Transverse colon (tissue), 4 donors: ENCODE measurements around the gene LYSMD2. TPM values are rescaled to one million over a fixed set of nuclear protein-coding genes. Genes with fewer than 3 reads are reported as not detected.

Experiments
- DNase-seq: peaks from one replicate; pipeline ENCODE4 v3.0.0-alpha.2; 2019
- H3K27ac ChIP-seq, 4 donors: fragments of 200-600 bp; sonication (generic); 2 replicates each; pipeline ENCODE4 v1.5.1; 2016 to 2018; ENCODE audit warnings: inconsistent platforms in 4 of 4
- H3K27me3 ChIP-seq: fragments of 200-600 bp; sonication (generic); 2 replicates; pipeline ENCODE4 v1.5.1; 2017; ENCODE audit warnings: inconsistent platforms
- H3K36me3 ChIP-seq, 4 donors: fragments of 200-600 bp; sonication (generic); 2 replicates each; pipeline ENCODE4 v1.5.1; 2017 to 2019; ENCODE audit warnings: inconsistent platforms in 4 of 4
- H3K4me1 ChIP-seq, 4 donors: fragments of 200-600 bp; sonication (generic); 2 replicates each; pipeline ENCODE4 v1.5.1; 2017 to 2020; ENCODE audit warnings: inconsistent platforms in 4 of 4
- H3K4me3 ChIP-seq, 4 donors: fragments of 200-600 bp; sonication (generic); 1 replicate in 1 of 4; 2 replicates in 3 of 4; pipeline versions ENCODE4 v1.5.1 to v1.6.1; 2017 to 2019; ENCODE audit warnings: inconsistent platforms in 4 of 4
- H3K9me3 ChIP-seq, 2 donors: fragments of 200-600 bp; sonication (generic); 2 replicates each; pipeline ENCODE4 v1.5.1; 2017 to 2019; ENCODE audit warnings: inconsistent platforms in 2 of 2
- CTCF ChIP-seq, 5 experiments: fragments of 200-600 bp in 3 of 5; fragments of 450-650 bp in 2 of 5; sonication (generic) in 3 of 5; IDR thresholded peaks; 1 replicate in 2 of 5; 2 replicates in 3 of 5; pipeline ENCODE4 v1.5.1; 2016 to 2017; ENCODE audit warnings: antibody characterized with exemption in 5 of 5, inconsistent platforms in 3 of 5, mild to moderate bottlenecking in 2 of 5, moderate library complexity in 1 of 5
- EP300 ChIP-seq: sonication (generic); formaldehyde crosslinking; IDR thresholded peaks from one replicate; pipeline ENCODE4 v1.6.1; 2017; ENCODE audit warnings: antibody characterized with exemption, low read depth
- POLR2A ChIP-seq: fragments of 450-650 bp; IDR thresholded peaks from one replicate; pipeline ENCODE4 v1.6.1; 2016; ENCODE audit warnings: antibody characterized with exemption, mild to moderate bottlenecking, moderate library complexity
- POLR2AphosphoS5 ChIP-seq, 3 donors: sonication (generic); formaldehyde crosslinking; IDR thresholded peaks; one replicate each; pipeline ENCODE4 v1.6.1; 2016; ENCODE audit warnings: antibody characterized with exemption in 3 of 3
- WGBS, 2 donors: methylation state at CpG; one replicate each; pipeline ENCODE4 v1.1.5; 2018; ENCODE audit warnings: low coverage in 1 of 2; 5-methylcytosine and 5-hydroxymethylcytosine counted together
- in situ Hi-C, 4 donors: fragments of 200-750 bp; cut with MboI; loops; one replicate each; pipeline versions ENCODE4 v1.15.0 to v1.15.1; 2017; ENCODE audit warnings: low sequenced_read_pairs in 3 of 4, low pct_ligation_motif_present in 1 of 4, low pct_unique_long_range_greater_than_20kb in 1 of 4
- intact Hi-C: fragments of 100-400 bp; cut with DNase I; formaldehyde crosslinking; loops from one replicate; pipeline ENCODE4 v1.15.1; 2023; ENCODE audit warnings: low total_unique reads
- total RNA-seq, 4 donors: library from RNA; depleted of rRNA; stranded (reverse); fragments of >200 nt; gene quantifications; one replicate each; pipeline ENCODE4 v1.1.0, GENCODE V29; 2016

The LYSMD2 gene
- total RNA-seq, 4 donors from 2014 or later = 2.2 to 9.2 (median 4.4) TPM

- Histone ChIP-seq H3K4me1 (peaks cover 14 to 46% (median 31%) of the 10 kb centered on the region in 4 donors), H3K9me3 (no peaks in the 10 kb centered on the region), H3K4me3 (no peak overlapping the region), H3K27me3 (no peaks in the 10 kb centered on the region), H3K36me3 (no peaks in the 10 kb centered on the region), H3K27ac (peak overlapping the region; percentile 82 to 87 (median 84))
- intact Hi-C loops (no loop called here), in situ Hi-C loops (no loop called here)
- TF ChIP-seq EP300 (no peak), POLR2A (no peak), CTCF (IDR thresholded peaks at IDR 0.05) (no peak), POLR2AphosphoS5 (IDR thresholded peaks at IDR 0.05) (no peak)
- no peak for DNase-seq
- 70 to 71% methylated on average over 2 of the region's 2 CpGs for WGBS, 2 donors
Measured at GRCh38 chr15:51732646-51733045, 4.8 kb downstream of the LYSMD2 start.

DNA sequence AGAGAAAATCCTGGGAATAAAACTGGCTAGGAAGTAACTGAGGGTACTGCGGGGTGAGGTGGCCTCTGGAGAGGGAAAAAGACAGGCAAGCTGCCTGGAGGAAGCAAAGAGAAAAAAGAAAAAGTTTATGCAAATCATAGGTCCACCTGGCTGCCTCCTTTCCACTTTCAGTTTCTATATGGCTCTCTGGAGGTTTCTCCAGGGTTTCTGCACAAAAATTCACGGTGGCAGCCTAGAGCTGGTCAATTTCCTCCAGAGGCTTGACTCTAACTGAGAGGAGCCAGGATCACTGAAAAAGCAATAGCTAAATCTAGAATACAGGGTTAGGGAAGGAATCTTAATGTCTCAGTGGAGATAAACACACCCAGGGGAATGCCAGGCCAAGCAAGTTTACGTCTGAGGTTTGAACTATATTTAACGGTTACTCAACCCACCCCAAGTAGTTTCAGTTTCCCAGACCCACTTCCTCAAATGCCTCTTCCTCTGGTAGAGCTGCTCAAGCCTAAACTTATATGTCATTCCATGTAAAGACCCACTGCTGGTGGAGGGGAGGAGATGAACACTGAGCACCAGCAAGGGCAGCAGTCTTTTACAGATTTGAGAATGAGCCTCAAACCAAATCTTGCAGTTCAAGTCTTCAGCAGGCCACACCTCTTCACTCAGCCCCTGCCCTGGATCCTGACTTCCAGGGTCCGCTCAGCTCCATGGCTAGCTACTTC, 5.7 kb downstream of the LYSMD2 start:
- in situ Hi-C loops = no loop called here
- peak; percentile 28 for DNase-seq
- Histone ChIP-seq H3K9me3 (no peaks in the 10 kb centered on the region), H3K27ac (peak overlapping the region; percentile 82 to 87 (median 84)), H3K27me3 (no peaks in the 10 kb centered on the region), H3K36me3 (no peaks in the 10 kb centered on the region), H3K4me3 (peak overlapping the region in 3 of 4 donors; percentile 7 to 44 (median 24)), H3K4me1 (peaks cover 18 to 53% (median 34%) of the 10 kb centered on the region in 4 donors)
- intact Hi-C loops = no loop called here
- 15 to 36% methylated on average over 4 to 5 of the region's 5 CpGs for WGBS, 2 donors
- TF ChIP-seq POLR2A (no peak), EP300 (no peak), CTCF (IDR thresholded peaks at IDR 0.05) (no peak), POLR2AphosphoS5 (IDR thresholded peaks at IDR 0.05) (no peak)

GRCh38 chr15:51727141-51727897, 10.1 kb downstream of the LYSMD2 start:
- DNase-seq = no peak
- no peak overlapping the region for H3K4me3 ChIP-seq
- intact Hi-C loops (no loop called here), in situ Hi-C loops (no loop called here)
- no peaks in the 10 kb centered on the region for H3K9me3 ChIP-seq
- no peak for TF ChIP-seq POLR2A
- TF ChIP-seq EP300 = no peak
- TF ChIP-seq CTCF (IDR thresholded peaks at IDR 0.05) = no peak
- TF ChIP-seq POLR2AphosphoS5 (IDR thresholded peaks at IDR 0.05) = no peak
- 86 to 89% methylated on average over 4 of the region's 4 CpGs for WGBS, 2 donors
- peak overlapping the region; percentile 30 to 69 (median 57) for H3K27ac ChIP-seq
- H3K4me1 ChIP-seq = peaks cover 20 to 55% (median 30%) of the 10 kb centered on the region in 4 donors
- no peaks in the 10 kb centered on the region for H3K36me3 ChIP-seq
- H3K27me3 ChIP-seq = no peaks in the 10 kb centered on the region

DNA sequence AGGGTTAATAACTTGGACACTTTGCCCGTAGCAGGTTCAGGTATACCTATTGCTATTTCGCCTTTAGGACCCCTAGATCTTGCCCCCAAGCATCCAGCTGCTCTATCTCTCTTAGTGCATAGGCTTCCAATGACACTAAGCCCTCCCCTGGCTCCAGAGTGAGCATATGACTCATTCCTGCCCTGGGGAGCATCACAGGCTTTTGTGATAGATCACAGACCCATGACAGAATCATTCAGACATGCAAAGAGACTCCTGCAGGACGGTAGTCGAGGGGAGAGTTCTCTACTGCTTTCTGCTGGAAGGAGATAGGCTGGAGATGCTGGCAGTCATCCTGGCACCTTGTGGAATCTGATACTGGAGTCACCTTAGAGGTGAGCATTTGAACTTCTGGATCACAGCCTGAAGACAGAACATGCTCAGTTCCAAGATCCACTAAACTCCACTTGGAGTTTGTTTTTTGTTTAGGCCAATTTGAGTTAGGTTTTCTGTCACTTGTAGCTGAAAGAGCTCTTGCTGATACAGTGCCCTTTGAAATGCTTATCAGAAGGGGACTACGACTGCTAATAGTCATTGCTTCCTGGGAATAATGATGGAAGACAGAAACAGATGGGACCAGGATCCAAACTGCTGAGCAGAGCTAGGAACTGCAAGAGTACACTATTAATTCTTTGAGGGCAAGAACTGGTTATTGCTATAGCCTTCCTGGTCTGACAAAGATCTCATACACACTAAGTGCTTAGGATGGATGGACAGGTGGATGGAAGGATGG, 11.0 kb downstream of the LYSMD2 start:
- Histone ChIP-seq H3K27ac (peak overlapping the region; percentile 30 to 69 (median 57)), H3K9me3 (no peaks in the 10 kb centered on the region), H3K4me1 (peaks cover 11 to 47% (median 23%) of the 10 kb centered on the region in 4 donors), H3K4me3 (no peak overlapping the region), H3K36me3 (no peaks in the 10 kb centered on the region), H3K27me3 (no peaks in the 10 kb centered on the region)
- WGBS, 2 donors = 45 to 58% methylated on average over 2 to 5 of the region's 5 CpGs
- in situ Hi-C loops = no loop called here
- intact Hi-C loops = no loop called here
- DNase-seq = peak; percentile 53
- TF ChIP-seq POLR2AphosphoS5 (IDR thresholded peaks at IDR 0.05) = peak; percentile 91 to 96 (median 92)
- TF ChIP-seq EP300 = peak; percentile 61
- TF ChIP-seq POLR2A = no peak
